Karpas-422 (cell line): ENCODE measurements around the gene DNAJB7. TPM values are rescaled to one million over a fixed set of nuclear protein-coding genes. Genes with fewer than 3 reads are reported as not detected.
"Not testable (repeated sequence)": the region's sequence is repeated elsewhere in the genome, so short reads cannot be mapped to it uniquely, and the experiment has no call there.

ENCODE experiments used
- DNase-seq: peaks from one replicate; pipeline ENCODE4 v3.0.0-alpha.2; 2015
- H2AFZ ChIP-seq: fragments of 200-600 bp; sonication (generic); 2 replicates; pipeline ENCODE4 v1.6.1; 2014; ENCODE audit warnings: antibody characterized with exemption, low read length, mixed read lengths
- H3K27ac ChIP-seq: fragments of 200-600 bp; sonication (generic); 2 replicates; pipeline ENCODE4 v1.5.1; 2014; ENCODE audit warnings: mild to moderate bottlenecking, low read length, moderate library complexity
- H3K27me3 ChIP-seq: fragments of 200-600 bp; sonication (generic); 2 replicates; pipeline ENCODE4 v1.6.1; 2014; ENCODE audit warnings: low read length, mixed read lengths
- H3K36me3 ChIP-seq: fragments of 200-600 bp; sonication (generic); 2 replicates; pipeline ENCODE4 v1.6.1; 2014; ENCODE audit warnings: low read length, mixed read lengths; ENCODE audit not compliant: insufficient read depth
- H3K4me1 ChIP-seq: fragments of 200-600 bp; sonication (generic); 2 replicates; pipeline ENCODE4 v1.6.1; 2014; ENCODE audit warnings: mild to moderate bottlenecking, low read length, mixed read lengths
- H3K4me2 ChIP-seq: fragments of 200-600 bp; sonication (generic); 2 replicates; pipeline ENCODE4 v1.6.1; 2014; ENCODE audit warnings: low read length, low read depth, mild to moderate bottlenecking; ENCODE audit not compliant: poor library complexity, severe bottlenecking
- H3K4me3 ChIP-seq: fragments of 200-600 bp; sonication (generic); 2 replicates; pipeline ENCODE4 v1.5.1; 2014; ENCODE audit warnings: mild to moderate bottlenecking, antibody characterized with exemption, low read length, mixed read lengths
- H3K79me2 ChIP-seq: fragments of 200-600 bp; sonication (generic); 2 replicates; pipeline ENCODE4 v1.6.1; 2014; ENCODE audit warnings: mild to moderate bottlenecking, low read length, mixed read lengths
- H3K9ac ChIP-seq: fragments of 200-600 bp; sonication (generic); 2 replicates; pipeline ENCODE4 v1.6.0; 2014; ENCODE audit warnings: low read length
- H3K9me2 ChIP-seq: fragments of 200-600 bp; sonication (generic), shearing (Covaris generic); replicated peaks from 2 replicates; pipeline ENCODE4 v1.6.0; 2014; ENCODE audit warnings: mild to moderate bottlenecking, low read length, moderate library complexity; ENCODE audit not compliant: insufficient read depth
- H3K9me3 ChIP-seq: fragments of 300-700, 200-600 bp; sonication (generic); 2 replicates; pipeline ENCODE4 v1.6.1; 2014; ENCODE audit warnings: low read length, mixed read lengths
- H4K20me1 ChIP-seq: fragments of 200-600 bp; sonication (generic); 2 replicates; pipeline ENCODE4 v1.6.1; 2014; ENCODE audit warnings: mild to moderate bottlenecking, antibody characterized with exemption, low read length, low read depth; ENCODE audit not compliant: insufficient read depth
- total RNA-seq: library from RNA; depleted of rRNA; stranded (reverse); fragments of >200 nt; shearing (Covaris generic); gene quantifications from 2 replicates; pipeline ENCODE4 v1.2.3, GENCODE V29; 2014; ENCODE audit warnings: low replicate concordance

DNAJB7 gene
- total RNA-seq, 1 experiment from 2014 or later = not detected

GRCh38 chr22:40856513-40857308, 5.2 kb downstream of the DNAJB7 start, which contains the start of the genes ST13 and XPNPEP3:
TSS of gene ST13 (minus strand) at chr22:40856639. CDS start at chr22:40856540, 99 bp downstream.
TSS of gene XPNPEP3 (plus strand) at chr22:40857148. CDS start at chr22:40857182, 34 bp downstream.
- H3K9ac ChIP-seq = peak within 1 kb of the TSS; percentile 90
- H4K20me1 ChIP-seq = 0 out of 2 replicates have a peak, but pooled peaks cover 3% of the 10 kb centered on the region
- H3K9me3 ChIP-seq = no peaks in the 10 kb centered on the region
- peaks cover 49% of the 10 kb centered on the region for H3K4me1 ChIP-seq
- H3K4me3 ChIP-seq = peak within 1 kb of the TSS; percentile 91
- peaks cover 93% of the 10 kb centered on the region for H3K79me2 ChIP-seq
- H3K27ac ChIP-seq = peak within 1 kb of the TSS; percentile 88
- peak; percentile 99 for DNase-seq
- H3K27me3 ChIP-seq = no peaks in the 10 kb centered on the region
- peak within 1 kb of the TSS; percentile 95 for H3K4me2 ChIP-seq
- H3K9me2 ChIP-seq = no peaks in the 10 kb centered on the region
- peaks cover 17% of the 10 kb centered on the region; the same call in 1 of the 2 replicates for H3K36me3 ChIP-seq
- H2AFZ ChIP-seq = 0 out of 2 replicates have a peak within 1 kb of the TSS, but pooled peaks have one; percentile 37

- Histone ChIP-seq H3K4me1 (peaks cover 49% of the 10 kb centered on the region), H3K36me3 (peaks cover 19% of the 10 kb centered on the region; the same call in 1 of the 2 replicates), H3K9me2 (no peaks in the 10 kb centered on the region), H2AFZ (0 out of 2 replicates have a peak overlapping the region, but pooled peaks have one; percentile 37), H3K9me3 (no peaks in the 10 kb centered on the region), H3K4me3 (peak overlapping the region; percentile 91), H3K27me3 (no peaks in the 10 kb centered on the region), H3K79me2 (peaks cover 95% of the 10 kb centered on the region), H3K9ac (peak overlapping the region; percentile 90), H4K20me1 (0 out of 2 replicates have a peak, but pooled peaks cover 3% of the 10 kb centered on the region), H3K27ac (peak overlapping the region; percentile 88), H3K4me2 (peak overlapping the region; percentile 95)
- peak; percentile 68 for DNase-seq
Observed at GRCh38 chr22:40855979-40856512, 5.9 kb downstream of the DNAJB7 start.

DNA sequence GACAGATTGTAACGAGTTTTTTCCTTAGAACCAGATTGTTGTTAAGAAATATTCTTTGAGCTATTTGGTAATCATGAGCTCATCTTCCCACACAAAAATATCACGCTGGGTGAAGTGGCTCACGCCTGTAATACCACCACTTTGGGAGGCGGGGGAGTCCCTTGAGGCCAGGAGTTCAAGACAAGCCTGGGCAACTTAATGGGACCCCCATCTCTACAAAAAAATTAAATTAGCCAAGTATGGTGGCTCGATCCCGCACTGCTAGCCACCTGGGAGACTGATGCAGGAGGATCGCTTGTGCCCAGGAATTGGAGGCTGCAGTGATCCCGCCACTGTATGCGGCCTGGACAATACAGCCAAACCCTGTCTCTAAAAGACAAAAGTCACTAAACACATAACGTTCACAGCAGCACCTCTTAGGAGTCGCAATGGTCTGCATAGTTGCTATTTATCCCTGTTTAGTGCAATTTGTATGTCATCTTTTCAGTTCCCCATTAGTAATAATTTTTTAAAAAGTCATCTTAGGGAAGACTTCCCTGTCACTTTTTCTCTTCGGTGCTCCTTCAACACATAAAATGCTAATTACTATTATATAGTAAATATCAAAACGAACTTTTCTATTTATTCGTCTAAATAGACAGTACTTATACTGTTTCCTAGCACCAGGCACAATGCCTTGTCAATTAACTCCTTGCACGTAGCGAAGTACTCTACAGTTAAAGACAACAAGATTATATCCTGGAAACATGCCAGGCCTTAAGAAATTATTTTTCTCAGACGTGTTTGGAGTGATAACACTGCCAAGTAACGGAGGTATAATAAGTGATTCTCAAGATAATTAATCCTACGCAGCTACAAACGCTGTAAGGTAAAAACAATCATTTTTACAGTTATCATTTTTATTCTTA, 6.6 kb downstream of the DNAJB7 start:
- Histone ChIP-seq H3K79me2 (peaks cover 95% of the 10 kb centered on the region), H3K4me2 (peak overlapping the region; percentile 95), H3K9ac (peak overlapping the region; percentile 90), H3K9me2 (no peaks in the 10 kb centered on the region), H2AFZ (no peak overlapping the region), H3K9me3 (no peaks in the 10 kb centered on the region), H3K27ac (peak overlapping the region; percentile 88; the same call in 1 of the 2 replicates), H3K27me3 (no peaks in the 10 kb centered on the region), H4K20me1 (0 out of 2 replicates have a peak, but pooled peaks cover 3% of the 10 kb centered on the region), H3K4me3 (peak overlapping the region; percentile 91), H3K4me1 (peaks cover 49% of the 10 kb centered on the region), H3K36me3 (peaks cover 26% of the 10 kb centered on the region; the same call in 1 of the 2 replicates)
- DNase-seq = peak; percentile 48

GRCh38 chr22:40853961-40854360, 8.0 kb downstream of the DNAJB7 start:
- Histone ChIP-seq H3K36me3 (peaks cover 37% of the 10 kb centered on the region; the same call in 1 of the 2 replicates), H3K27ac (peak overlapping the region; percentile 88), H3K4me2 (peak overlapping the region; percentile 95), H3K79me2 (peaks cover 93% of the 10 kb centered on the region), H2AFZ (no peak overlapping the region), H3K27me3 (no peaks in the 10 kb centered on the region), H3K9me2 (no peaks in the 10 kb centered on the region), H3K9me3 (no peaks in the 10 kb centered on the region), H3K4me1 (peaks cover 46% of the 10 kb centered on the region), H4K20me1 (0 out of 2 replicates have a peak, but pooled peaks cover 3% of the 10 kb centered on the region), H3K9ac (peak overlapping the region; percentile 90), H3K4me3 (peak overlapping the region; percentile 91)
- no peak for DNase-seq

GRCh38 chr22:40853333-40853732, 8.6 kb downstream of the DNAJB7 start:
- H2AFZ ChIP-seq = no peak overlapping the region
- H3K9me2 ChIP-seq = no peaks in the 10 kb centered on the region
- H3K4me3 ChIP-seq = peak overlapping the region; percentile 91
- peaks cover 41% of the 10 kb centered on the region for H3K4me1 ChIP-seq
- peaks cover 93% of the 10 kb centered on the region for H3K79me2 ChIP-seq
- H3K9ac ChIP-seq = peak overlapping the region; percentile 90
- no peaks in the 10 kb centered on the region for H3K27me3 ChIP-seq
- H3K27ac ChIP-seq = peak overlapping the region; percentile 27
- peak overlapping the region; percentile 95 for H3K4me2 ChIP-seq
- no peaks in the 10 kb centered on the region for H3K9me3 ChIP-seq
- DNase-seq = no peak
- H3K36me3 ChIP-seq = peaks cover 43% of the 10 kb centered on the region; the same call in 1 of the 2 replicates
- 0 out of 2 replicates have a peak, but pooled peaks cover 3% of the 10 kb centered on the region for H4K20me1 ChIP-seq

GRCh38 chr22:40845816-40846215, 16.1 kb downstream of the DNAJB7 start:
- not testable (repeated sequence) for H3K4me3 ChIP-seq, H3K4me2 ChIP-seq, H3K9ac ChIP-seq, H3K4me1 ChIP-seq, H4K20me1 ChIP-seq, H3K27me3 ChIP-seq, DNase-seq, H3K9me3 ChIP-seq, H3K27ac ChIP-seq, H3K9me2 ChIP-seq, H2AFZ ChIP-seq
- H3K36me3 ChIP-seq = peaks cover 78% of the 10 kb centered on the region
- peaks cover 91% of the 10 kb centered on the region for H3K79me2 ChIP-seq

DNA sequence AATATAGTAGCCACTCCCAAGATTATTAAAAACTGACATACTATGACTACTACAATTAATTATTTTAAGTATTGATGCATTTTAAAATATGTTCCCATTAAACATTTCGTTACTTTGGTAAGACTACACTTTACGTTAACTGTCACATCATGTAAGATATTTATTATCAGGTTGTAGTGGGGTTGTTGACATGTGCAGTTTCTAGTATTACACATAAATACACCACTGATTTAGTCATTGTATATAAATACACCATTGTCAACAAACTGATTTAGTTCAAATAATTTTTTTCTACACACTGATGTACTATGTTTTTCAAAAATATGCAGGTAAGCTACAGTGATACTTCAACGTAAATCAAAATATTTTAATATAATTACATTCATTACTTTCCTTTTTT, 17.0 kb downstream of the DNAJB7 start:
- Histone ChIP-seq H3K79me2 (peaks cover 91% of the 10 kb centered on the region), H3K4me2 (no peak overlapping the region), H3K36me3 (peaks cover 78% of the 10 kb centered on the region)

More for the DNA sequence above, 17.0 kb downstream of the DNAJB7 start:
- H3K27ac ChIP-seq = no peak overlapping the region
- H4K20me1 ChIP-seq = peaks cover 3% of the 10 kb centered on the region; the same call in 1 of the 2 replicates
- H3K9me2 ChIP-seq = no peaks in the 10 kb centered on the region
- no peak overlapping the region for H3K4me3 ChIP-seq
- no peaks in the 10 kb centered on the region for H3K9me3 ChIP-seq
- H3K27me3 ChIP-seq = no peaks in the 10 kb centered on the region
- no peak for DNase-seq
- no peaks in the 10 kb centered on the region for H3K4me1 ChIP-seq
- H3K9ac ChIP-seq = no peak overlapping the region
- no peak overlapping the region for H2AFZ ChIP-seq
